Dermis blood vessel endothelial cell (primary cell): ENCODE data around the gene CEACAM19. TPM values are rescaled to one million over a fixed set of nuclear protein-coding genes. Genes with fewer than 3 reads are reported as not detected.
"Not testable (repeated sequence)": the region's sequence is repeated elsewhere in the genome, so short reads cannot be mapped to it uniquely, and the experiment has no call there.

Source experiments
- DNase-seq: peaks from one replicate; pipeline ENCODE4 v3.0.0; 2010
- total RNA-seq: library from RNA; depleted of rRNA; stranded (reverse); fragments of >200 nt; gene quantifications from 2 replicates; pipeline ENCODE4 v1.2.3, GENCODE V29; 2014

CEACAM19 gene
- total RNA-seq, 1 donor from 2014 or later = 0.85 TPM

- peak; percentile 31 for DNase-seq
Measured at GRCh38 chr19:44645407-44646048, 25.8 kb upstream of the CEACAM19 start.

GRCh38 chr19:44646049-44646416 lies 25.2 kb upstream of the CEACAM19 start:
- DNase-seq = no peak

GRCh38 chr19:44647144-44647543 lies 24.1 kb upstream of the CEACAM19 start:
- no peak for DNase-seq

GRCh38 chr19:44648631-44649251 lies 22.5 kb upstream of the CEACAM19 start:
- peak; percentile 52 for DNase-seq

GRCh38 chr19:44649578-44650145 lies 21.6 kb upstream of the CEACAM19 start:
- DNase-seq = no peak

GRCh38 chr19:44653343-44653742 lies 17.9 kb upstream of the CEACAM19 start:
- DNase-seq = no peak

GRCh38 chr19:44653977-44654774 lies 17.1 kb upstream of the CEACAM19 start:
- DNase-seq = peak; percentile 84

- peak; percentile 84 for DNase-seq
Measured at GRCh38 chr19:44657211-44657921, 13.9 kb upstream of the CEACAM19 start.

GRCh38 chr19:44658069-44658733 lies 13.1 kb upstream of the CEACAM19 start:
- peak; percentile 49 for DNase-seq

GRCh38 chr19:44660081-44660480 lies 11.2 kb upstream of the CEACAM19 start:
- DNase-seq = peak; percentile 28

GRCh38 chr19:44661205-44661604 lies 10.1 kb upstream of the CEACAM19 start:
- no peak for DNase-seq

- DNase-seq = no peak
Measured at GRCh38 chr19:44661904-44662303, 9.4 kb upstream of the CEACAM19 start.

- no peak for DNase-seq
Measured at GRCh38 chr19:44662691-44663385, 8.4 kb upstream of the CEACAM19 start.

- DNase-seq = no peak
Measured at GRCh38 chr19:44663996-44664395, 7.3 kb upstream of the CEACAM19 start.

GRCh38 chr19:44664976-44665375 lies 6.3 kb upstream of the CEACAM19 start:
- DNase-seq = no peak

- no peak for DNase-seq
Measured at GRCh38 chr19:44666852-44667556, 4.3 kb upstream of the CEACAM19 start.

GRCh38 chr19:44668985-44669764 lies 2.1 kb upstream of the CEACAM19 start:
- DNase-seq = no peak

GRCh38 chr19:44670027-44670426 lies 1.3 kb upstream of the CEACAM19 start:
- DNase-seq = not testable (repeated sequence)

GRCh38 chr19:44672226-44672625 lies 944 bp downstream of the CEACAM19 start:
- DNase-seq = no peak

- DNase-seq = no peak
Measured at GRCh38 chr19:44673510-44673909, 2.2 kb downstream of the CEACAM19 start.
